ENCODE data around the gene RASAL3.
"Not testable (repeated sequence)": the region's sequence is repeated elsewhere in the genome, so short reads cannot be mapped to it uniquely, and the experiment has no call there.

The RASAL3 gene

DNA sequence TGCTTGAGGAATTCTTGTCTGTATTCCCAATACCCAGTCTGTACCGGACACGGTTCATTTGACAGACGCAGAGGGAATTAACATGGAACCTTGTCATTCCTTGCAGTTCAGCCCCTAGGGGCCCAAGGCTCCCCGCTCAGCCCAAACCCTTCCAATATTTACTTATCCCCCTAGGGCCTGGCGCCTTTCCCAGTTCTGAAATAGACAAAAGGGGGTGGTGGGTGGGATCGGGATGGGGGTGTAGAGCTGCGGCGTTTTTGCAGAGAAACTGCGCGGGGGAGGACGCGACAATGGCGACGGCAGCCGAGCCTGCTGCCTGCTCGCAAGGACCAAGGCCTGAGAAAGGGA, 46.1 kb downstream of the RASAL3 start:
- DNase-seq = no peak

DNA sequence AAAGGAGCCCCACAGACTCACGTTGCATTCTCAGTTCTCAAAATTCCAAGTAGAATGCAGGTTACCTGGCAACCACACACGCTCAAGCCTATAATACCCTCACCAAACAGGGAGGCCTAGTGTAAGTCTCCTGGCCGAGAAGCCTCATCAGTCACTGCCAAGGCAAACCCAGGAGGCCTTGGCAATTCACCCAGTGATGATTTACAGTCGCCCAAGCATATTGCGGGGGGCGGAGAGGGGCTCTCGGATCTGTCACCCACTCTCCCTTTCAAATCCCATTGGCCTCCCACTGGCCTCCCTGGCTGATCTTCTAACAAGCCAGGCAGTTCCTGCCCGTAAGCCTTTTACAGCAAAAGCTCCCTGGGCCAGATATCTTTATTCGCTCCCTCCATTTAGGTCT, 46.6 kb downstream of the RASAL3 start:
- DNase-seq = no peak

DNA sequence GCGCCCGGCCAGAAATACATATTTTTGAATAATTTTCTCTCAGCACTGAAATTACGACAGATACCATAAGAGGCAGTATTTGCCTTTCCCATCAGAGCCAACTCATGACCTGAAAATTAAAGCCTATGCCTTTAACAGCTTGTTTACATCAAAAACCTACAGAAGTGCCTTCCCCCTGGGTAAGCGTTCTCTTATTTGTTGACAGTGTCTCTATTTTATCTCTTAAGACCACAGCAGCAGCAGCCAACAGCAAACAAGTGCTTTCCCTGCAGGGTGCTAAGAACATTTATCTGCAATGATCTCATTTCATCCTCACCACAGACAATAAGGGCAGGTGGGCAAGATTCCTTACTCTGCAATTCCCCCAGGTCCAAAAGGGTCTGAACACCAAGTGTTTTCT, 51.5 kb downstream of the RASAL3 start:
- DNase-seq = no peak

DNA sequence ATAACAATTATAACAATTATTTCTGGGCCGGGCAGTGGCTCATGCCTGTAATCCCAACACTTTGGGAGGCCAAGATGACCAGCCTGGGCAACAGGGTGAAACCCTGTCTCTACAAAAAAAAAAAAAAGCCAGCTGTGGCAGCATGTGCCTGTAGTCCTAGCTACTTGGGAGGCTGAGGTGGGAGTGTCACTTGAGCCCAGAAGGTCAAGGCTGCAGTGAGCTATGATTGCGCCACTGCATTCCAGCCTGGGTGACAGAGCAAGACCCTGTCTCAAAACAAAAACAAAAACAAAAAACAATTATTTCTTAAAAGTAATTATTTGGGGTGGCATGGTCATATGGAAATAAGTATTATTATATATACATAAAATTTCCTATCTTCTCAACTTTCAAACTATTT, 53.0 kb downstream of the RASAL3 start:
- not testable (repeated sequence) for DNase-seq

DNA sequence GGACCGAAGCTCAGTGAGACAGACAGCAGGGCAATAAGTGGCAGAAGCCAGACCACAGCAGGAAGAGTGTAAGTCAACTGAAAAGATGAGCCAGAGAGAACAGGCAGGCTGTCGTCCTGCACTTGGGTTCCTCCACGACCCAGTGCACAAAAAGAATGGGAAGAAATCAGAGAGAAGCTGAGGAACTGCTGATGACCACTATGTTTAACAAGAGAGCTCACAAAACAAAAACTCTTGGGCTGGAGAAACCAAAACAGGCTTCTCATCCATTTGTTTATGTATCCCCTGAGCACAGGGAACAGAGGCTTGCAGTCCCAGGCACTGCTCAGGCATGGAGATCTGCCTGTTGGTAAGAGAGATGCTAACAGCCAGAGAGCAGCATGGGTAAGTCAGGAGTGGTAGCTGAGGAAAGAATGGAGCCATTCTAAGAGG, 59.5 kb downstream of the RASAL3 start:
- DNase-seq = no peak

DNA sequence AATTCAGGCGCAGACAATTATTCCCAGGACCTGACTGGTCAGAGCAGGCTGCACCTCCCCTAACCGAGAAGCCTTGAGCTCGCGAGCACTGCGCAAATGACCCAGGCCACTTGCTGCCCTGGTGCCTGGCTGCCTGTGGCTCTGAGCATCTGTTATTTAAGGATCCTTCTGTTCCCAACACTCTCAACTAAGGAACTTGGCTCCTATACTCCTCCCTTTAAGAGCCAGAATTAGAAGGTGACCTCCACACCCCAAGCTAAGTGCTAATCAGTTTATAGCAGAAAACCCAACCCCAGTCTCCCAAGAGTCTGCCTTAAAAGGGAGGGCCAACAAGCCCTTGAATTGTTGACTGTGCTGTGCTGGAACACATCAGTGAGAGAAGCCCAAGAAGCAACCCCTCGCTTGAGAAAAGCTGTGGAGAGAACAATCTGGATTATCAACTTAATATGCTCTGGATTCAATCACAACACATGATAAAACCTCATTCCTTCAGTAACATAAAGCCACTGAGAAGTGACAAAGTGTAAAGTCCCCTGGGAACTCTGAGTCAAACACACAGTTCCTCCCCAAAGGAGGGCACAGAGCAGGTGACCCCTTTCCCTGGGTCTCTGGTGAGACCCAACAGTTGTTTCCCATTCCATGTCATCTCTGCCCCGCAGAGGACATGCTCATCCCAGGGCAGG, 60.1 kb downstream of the RASAL3 start:
- DNase-seq = no peak

DNA sequence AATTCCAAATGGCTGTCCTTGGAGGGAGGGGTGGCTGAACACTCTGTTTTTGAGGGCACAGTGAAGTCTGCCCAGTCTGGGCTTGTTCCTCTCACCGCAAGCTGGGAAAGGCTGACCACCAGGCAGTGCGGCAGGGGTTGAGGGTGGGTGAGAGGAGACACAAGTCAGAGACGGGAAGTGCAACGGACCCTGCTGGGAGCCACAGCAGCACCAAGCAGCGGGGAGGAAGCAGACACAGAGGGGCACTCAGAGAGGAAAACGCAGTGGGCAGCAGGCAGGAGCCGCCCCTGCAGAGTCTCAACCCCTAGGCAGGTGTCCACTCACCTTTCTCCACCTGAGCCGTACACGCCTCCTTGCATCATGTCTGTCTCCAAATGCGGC, 61.2 kb downstream of the RASAL3 start:
- no peak for DNase-seq

DNA sequence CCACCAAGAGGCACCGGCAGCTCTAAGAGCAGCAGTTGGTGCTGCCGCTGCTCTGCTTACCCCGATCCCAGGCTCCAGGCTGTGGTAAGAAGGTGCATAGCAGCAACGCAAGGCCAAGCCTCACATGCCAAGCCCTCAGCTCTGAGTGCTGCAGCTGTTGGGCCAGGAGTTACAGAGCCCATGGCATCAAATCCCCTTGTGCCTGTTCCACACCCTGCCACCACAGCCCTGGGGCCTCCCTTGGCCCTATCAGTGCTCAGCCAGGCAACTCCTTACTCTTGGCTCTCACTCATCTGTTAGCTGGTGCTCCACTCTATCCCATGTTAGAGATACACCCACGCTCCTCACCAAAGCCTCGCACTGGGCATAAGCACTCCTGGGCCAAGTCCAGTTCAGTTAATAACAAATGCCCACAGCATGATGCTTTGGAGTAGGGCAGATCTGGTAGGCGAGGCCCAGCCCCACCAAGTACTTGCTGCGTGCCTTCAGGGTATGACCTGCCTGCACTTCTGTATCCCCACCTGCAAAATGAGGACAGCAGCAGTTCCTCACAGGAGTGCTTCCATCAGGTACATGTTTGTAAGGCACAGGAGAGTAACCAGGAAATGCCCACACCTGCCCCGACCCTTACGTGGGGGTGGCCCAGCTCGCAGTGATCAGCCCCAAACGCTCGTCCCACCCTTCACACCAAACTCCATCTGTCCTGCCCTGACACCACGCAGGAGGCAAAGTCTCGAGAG, 61.8 kb downstream of the RASAL3 start:
- no peak for DNase-seq
